ENCODE data around the gene IWS1. TPM values are rescaled to one million over a fixed set of nuclear protein-coding genes. Genes with fewer than 3 reads are reported as not detected.

The IWS1 gene
- total RNA-seq, 4 donors from 2014 or later: 36.9 to 43.9 (median 39.6) TPM

DNA sequence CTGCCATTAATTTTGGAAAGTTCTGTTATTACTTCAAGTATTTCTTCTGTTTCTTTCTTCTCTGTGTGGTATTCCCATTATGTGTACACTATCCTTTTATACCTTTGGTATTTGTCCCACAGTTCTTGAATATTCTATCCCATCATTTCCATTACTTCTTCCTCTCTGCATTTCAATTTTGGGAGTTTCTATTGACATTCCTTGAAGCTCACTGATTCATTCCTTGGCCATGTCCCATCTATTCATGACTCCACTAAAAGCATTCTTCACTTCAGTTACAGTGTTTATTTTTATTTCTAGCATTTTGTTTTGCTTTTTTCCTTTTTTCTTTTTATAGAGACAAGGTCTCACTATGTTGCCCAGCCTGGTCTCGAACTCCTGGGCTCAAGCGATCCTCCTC lies 77.8 kb downstream of the IWS1 start:
- no peaks in the 10 kb centered on the region for H3K27me3 ChIP-seq
- TF ChIP-seq POLR2AphosphoS5 (IDR thresholded peaks at IDR 0.05) (no peak), EP300 (IDR thresholded peaks at IDR 0.05) (no peak), POLR2A (IDR thresholded peaks at IDR 0.05) (no peak)
- TF ChIP-seq, protein P1, sequence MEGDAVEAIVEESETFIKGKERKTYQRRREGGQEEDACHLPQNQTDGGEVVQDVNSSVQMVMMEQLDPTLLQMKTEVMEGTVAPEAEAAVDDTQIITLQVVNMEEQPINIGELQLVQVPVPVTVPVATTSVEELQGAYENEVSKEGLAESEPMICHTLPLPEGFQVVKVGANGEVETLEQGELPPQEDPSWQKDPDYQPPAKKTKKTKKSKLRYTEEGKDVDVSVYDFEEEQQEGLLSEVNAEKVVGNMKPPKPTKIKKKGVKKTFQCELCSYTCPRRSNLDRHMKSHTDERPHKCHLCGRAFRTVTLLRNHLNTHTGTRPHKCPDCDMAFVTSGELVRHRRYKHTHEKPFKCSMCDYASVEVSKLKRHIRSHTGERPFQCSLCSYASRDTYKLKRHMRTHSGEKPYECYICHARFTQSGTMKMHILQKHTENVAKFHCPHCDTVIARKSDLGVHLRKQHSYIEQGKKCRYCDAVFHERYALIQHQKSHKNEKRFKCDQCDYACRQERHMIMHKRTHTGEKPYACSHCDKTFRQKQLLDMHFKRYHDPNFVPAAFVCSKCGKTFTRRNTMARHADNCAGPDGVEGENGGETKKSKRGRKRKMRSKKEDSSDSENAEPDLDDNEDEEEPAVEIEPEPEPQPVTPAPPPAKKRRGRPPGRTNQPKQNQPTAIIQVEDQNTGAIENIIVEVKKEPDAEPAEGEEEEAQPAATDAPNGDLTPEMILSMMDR (IDR thresholded peaks at IDR 0.05): no peak
- WGBS, 2 donors (ENCODE audit: low coverage in 1 of 2): 85 to 92% methylated on average over 2 of the region's 2 CpGs
- no peaks in the 10 kb centered on the region for H3K9me3 ChIP-seq
- peaks cover 0 to 10% of the 10 kb centered on the region in 2 donors for H3K36me3 ChIP-seq
- no peak overlapping the region for H3K27ac ChIP-seq
- no peak overlapping the region for H3K4me3 ChIP-seq
- H3K4me1 ChIP-seq: no peaks in the 10 kb centered on the region
- ATAC-seq: no peak

DNA sequence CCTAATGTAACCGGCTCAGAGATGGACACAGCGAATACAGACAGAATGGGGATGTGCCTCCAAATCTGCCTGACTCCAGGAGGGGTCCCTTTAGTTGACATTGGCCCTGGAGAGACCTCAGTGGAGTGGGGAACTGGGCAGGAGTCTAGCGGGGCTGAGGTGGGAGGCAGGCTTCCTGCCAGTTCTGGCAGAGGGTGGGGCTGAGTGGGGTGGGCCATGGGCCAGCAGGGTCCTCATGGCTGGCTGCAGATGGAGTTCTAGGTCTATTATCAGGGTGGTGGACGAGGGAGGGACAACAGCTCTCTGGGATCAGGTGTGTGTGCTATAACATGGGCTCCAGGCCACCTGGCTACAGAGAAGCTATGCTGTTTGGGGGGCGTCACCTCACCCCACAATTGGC lies 86.9 kb downstream of the IWS1 start:
- WGBS, 2 donors (ENCODE audit: low coverage in 1 of 2): 80% methylated on average over 1 of the region's 5 CpGs; no CpG with 5 or more reads in 1 of the 2 donors
- no peak overlapping the region for H3K27ac ChIP-seq
- TF ChIP-seq, protein P1 (IDR thresholded peaks at IDR 0.05): no peak

GRCh38 chr2:127437781-127438726 lies 88.2 kb downstream of the IWS1 start:
- 90 to 95% methylated on average over 3 to 7 of the region's 13 CpGs for WGBS, 2 donors (ENCODE audit: low coverage in 1 of 2)
- H3K4me1 ChIP-seq: no peaks in the 10 kb centered on the region
- H3K27me3 ChIP-seq: no peaks in the 10 kb centered on the region
- no peak for ATAC-seq
- TF ChIP-seq EP300 (IDR thresholded peaks at IDR 0.05) (no peak), POLR2AphosphoS5 (IDR thresholded peaks at IDR 0.05) (no peak), POLR2A (IDR thresholded peaks at IDR 0.05) (no peak)
- TF ChIP-seq, protein P1 (IDR thresholded peaks at IDR 0.05): no peak
- no peaks in the 10 kb centered on the region for H3K36me3 ChIP-seq
- no peak overlapping the region for H3K27ac ChIP-seq
- peaks cover 0 to 22% (median 0%) of the 10 kb centered on the region in 3 donors for H3K9me3 ChIP-seq
- no peak overlapping the region for H3K4me3 ChIP-seq

More for the DNA sequence above, 86.9 kb downstream of the IWS1 start:
- ATAC-seq: no peak
- Histone ChIP-seq H3K4me3 (no peak overlapping the region), H3K9me3 (peaks cover 0 to 22% (median 0%) of the 10 kb centered on the region in 3 donors), H3K4me1 (no peaks in the 10 kb centered on the region), H3K27me3 (no peaks in the 10 kb centered on the region), H3K36me3 (no peaks in the 10 kb centered on the region)

DNA sequence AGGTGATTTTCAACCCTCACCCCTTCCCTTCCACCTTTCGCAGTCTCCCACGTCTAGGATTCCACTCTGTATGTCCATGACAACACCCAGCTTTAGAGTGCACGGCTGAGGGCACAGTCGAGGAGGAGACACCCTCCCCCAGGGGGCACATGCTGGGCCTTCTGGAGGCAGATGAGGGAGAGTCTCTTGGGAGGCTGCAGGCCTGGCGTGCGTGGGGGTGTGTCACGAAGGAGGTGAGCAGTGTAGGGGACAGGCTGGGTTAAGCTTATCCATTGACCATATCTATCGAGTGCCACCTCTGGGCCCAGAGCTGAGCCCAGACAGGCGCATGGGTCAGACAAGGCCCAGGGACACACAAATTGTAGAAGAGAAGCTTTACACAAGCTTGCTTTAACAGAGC lies 89.2 kb downstream of the IWS1 start:
- no peak for ATAC-seq
- WGBS, 2 donors (ENCODE audit: low coverage in 1 of 2): 73 to 75% methylated on average over 3 to 4 of the region's 9 CpGs
- peaks cover 0 to 22% (median 0%) of the 10 kb centered on the region in 3 donors for H3K9me3 ChIP-seq
- no peak overlapping the region for H3K27ac ChIP-seq
- no peak overlapping the region for H3K4me3 ChIP-seq
- no peaks in the 10 kb centered on the region for H3K27me3 ChIP-seq
- H3K4me1 ChIP-seq: no peaks in the 10 kb centered on the region
- TF ChIP-seq POLR2AphosphoS5 (IDR thresholded peaks at IDR 0.05) (no peak), EP300 (IDR thresholded peaks at IDR 0.05) (no peak), POLR2A (IDR thresholded peaks at IDR 0.05) (no peak)
- TF ChIP-seq, protein P1 (IDR thresholded peaks at IDR 0.05): no peak
- no peaks in the 10 kb centered on the region for H3K36me3 ChIP-seq

DNA sequence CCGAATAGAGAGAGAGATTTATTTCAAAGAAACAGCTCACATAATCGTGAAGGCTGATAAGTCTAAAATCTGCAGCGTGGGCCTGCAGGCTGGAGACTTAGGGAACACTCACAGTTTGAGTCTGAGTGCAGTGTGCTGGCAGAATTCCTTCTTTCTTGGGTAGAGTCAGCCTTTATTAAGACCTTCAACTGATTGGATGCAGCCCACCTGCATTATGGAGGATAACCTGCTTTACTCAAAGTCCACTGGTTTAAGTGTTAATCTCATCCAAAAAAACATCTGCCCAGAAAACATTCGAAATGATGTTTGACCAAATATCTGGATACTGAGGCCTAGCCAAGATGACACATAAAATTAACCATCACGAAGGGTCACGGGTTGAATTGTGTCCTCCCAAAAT lies 91.8 kb downstream of the IWS1 start:
- H3K9me3 ChIP-seq: peaks cover 0 to 3% (median 0%) of the 10 kb centered on the region in 3 donors
- H3K4me3 ChIP-seq: no peak overlapping the region
- TF ChIP-seq POLR2AphosphoS5 (IDR thresholded peaks at IDR 0.05): no peak
- ATAC-seq: no peak
- H3K27ac ChIP-seq: no peak overlapping the region
- H3K36me3 ChIP-seq: peaks cover 0 to 6% of the 10 kb centered on the region in 2 donors
- 92 to 97% methylated on average over 6 of the region's 6 CpGs for WGBS, 2 donors (ENCODE audit: low coverage in 1 of 2)
- H3K27me3 ChIP-seq: no peaks in the 10 kb centered on the region
- no peaks in the 10 kb centered on the region for H3K4me1 ChIP-seq

All from gastroesophageal sphincter (tissue), 4 donors.